IMR-90 (cell line): ENCODE results near the gene PPL.

Experiments
- CEBPB ChIP-seq: IDR thresholded peaks from 2 replicates; pipeline ENCODE4 v1.6.1; 2012; ENCODE audit warnings: low read depth, low read length, improper control_type of control experiment
- MAFK ChIP-seq: IDR thresholded peaks from 2 replicates; pipeline ENCODE4 v1.6.1; 2012; ENCODE audit warnings: low read depth, low read length, improper control_type of control experiment
- MAZ ChIP-seq: IDR thresholded peaks from 2 replicates; pipeline ENCODE4 v1.6.1; 2012; ENCODE audit warnings: low read depth, mild to moderate bottlenecking, low read length, improper control_type of control experiment, moderate library complexity, borderline replicate concordance
- MXI1 ChIP-seq: IDR thresholded peaks from 2 replicates; pipeline ENCODE4 v1.6.1; 2012; ENCODE audit warnings: low read depth, mild to moderate bottlenecking, low read length, moderate library complexity, borderline replicate concordance
- NFE2L2 ChIP-seq: fragments of 150-350 bp; IDR thresholded peaks from 2 replicates; pipeline ENCODE4 v1.6.1; 2016; ENCODE audit warnings: low read depth, mild to moderate bottlenecking, low read length
- POLR2A ChIP-seq: IDR thresholded peaks from 2 replicates; pipeline ENCODE4 v1.6.1; 2012; ENCODE audit warnings: mild to moderate bottlenecking, low read depth, low read length
- RAD21 ChIP-seq: IDR thresholded peaks from 2 replicates; pipeline ENCODE4 v1.6.1; 2012; ENCODE audit warnings: low read length, improper control_type of control experiment
- RCOR1 ChIP-seq: IDR thresholded peaks from 2 replicates; pipeline ENCODE4 v1.6.1; 2012; ENCODE audit warnings: mild to moderate bottlenecking, low read length, improper control_type of control experiment; ENCODE audit not compliant: insufficient replicate concordance
- RFX5 ChIP-seq: IDR thresholded peaks from 2 replicates; pipeline ENCODE4 v1.8.0; 2012; ENCODE audit warnings: low read depth, mild to moderate bottlenecking, low read length, moderate library complexity
- TF ChIP-seq, protein P1 (sequence below): conservative IDR thresholded peaks from 2 replicates; pipeline ENCODE4 v1.5.1; 2012; ENCODE audit warnings: mild to moderate bottlenecking, low read depth, low read length, improper control_type of control experiment
- TF ChIP-seq, protein P2 (sequence below): fragments of 150-350 bp; IDR thresholded peaks from 2 replicates; pipeline ENCODE4 v1.6.1; 2017; ENCODE audit warnings: mild to moderate bottlenecking, antibody characterized with exemption, low read length, low read depth
- TF ChIP-seq, protein P3 (sequence below): fragments of 150-350 bp; IDR thresholded peaks from 2 replicates; pipeline ENCODE4 v1.6.1; 2016; ENCODE audit warnings: low read depth, mild to moderate bottlenecking, low read length, moderate library complexity, borderline replicate concordance

DNA sequence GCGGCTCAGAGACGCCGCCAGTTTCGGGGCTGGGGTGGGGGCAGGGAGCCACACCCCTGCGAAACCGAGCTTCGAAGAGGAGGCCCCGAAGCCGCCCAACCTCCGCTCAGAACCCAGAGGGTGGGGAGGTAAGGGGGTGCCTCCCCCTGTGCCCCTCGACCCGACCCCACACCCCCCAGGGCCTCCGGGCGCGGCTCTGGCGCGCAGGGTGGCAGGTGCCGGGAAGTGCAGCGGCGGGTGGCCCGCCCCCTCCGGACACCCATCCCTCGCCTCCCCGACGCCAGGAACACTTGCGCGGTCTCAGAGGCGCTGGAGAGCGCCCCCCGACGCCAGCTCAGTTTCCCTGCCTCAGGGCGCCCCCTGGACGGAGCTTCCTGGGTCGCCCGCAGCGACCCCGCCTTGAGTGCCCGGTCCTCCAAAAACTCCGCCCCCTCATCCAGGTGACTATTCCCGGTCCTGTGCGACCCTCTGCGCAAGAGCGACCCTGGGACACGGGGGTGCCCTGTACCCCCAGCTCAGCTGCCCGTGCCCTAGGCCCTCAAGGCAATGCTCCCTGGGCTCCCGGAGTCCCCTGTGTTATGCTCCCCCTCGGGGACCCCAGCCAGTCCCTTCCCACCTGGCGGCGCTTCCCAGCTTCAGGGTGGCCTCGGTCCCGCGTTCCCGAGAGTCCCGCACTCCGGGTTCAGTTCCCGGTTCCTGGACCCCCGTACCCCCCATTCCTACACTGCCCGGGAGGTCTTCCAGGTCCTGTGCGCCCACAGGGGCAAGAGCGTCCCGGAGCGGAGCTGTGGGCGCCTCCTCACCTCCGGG, 562 bp downstream of the PPL start:
- no peak for TF ChIP-seq RCOR1
- no peak for TF ChIP-seq CEBPB
- TF ChIP-seq, protein P1, sequence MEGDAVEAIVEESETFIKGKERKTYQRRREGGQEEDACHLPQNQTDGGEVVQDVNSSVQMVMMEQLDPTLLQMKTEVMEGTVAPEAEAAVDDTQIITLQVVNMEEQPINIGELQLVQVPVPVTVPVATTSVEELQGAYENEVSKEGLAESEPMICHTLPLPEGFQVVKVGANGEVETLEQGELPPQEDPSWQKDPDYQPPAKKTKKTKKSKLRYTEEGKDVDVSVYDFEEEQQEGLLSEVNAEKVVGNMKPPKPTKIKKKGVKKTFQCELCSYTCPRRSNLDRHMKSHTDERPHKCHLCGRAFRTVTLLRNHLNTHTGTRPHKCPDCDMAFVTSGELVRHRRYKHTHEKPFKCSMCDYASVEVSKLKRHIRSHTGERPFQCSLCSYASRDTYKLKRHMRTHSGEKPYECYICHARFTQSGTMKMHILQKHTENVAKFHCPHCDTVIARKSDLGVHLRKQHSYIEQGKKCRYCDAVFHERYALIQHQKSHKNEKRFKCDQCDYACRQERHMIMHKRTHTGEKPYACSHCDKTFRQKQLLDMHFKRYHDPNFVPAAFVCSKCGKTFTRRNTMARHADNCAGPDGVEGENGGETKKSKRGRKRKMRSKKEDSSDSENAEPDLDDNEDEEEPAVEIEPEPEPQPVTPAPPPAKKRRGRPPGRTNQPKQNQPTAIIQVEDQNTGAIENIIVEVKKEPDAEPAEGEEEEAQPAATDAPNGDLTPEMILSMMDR: peak; percentile 21; the same call in 1 of the 2 replicates
- TF ChIP-seq POLR2A: no peak
- no peak for TF ChIP-seq MAFK
- no peak for TF ChIP-seq MXI1
- no peak for TF ChIP-seq RAD21
- TF ChIP-seq, protein P2, sequence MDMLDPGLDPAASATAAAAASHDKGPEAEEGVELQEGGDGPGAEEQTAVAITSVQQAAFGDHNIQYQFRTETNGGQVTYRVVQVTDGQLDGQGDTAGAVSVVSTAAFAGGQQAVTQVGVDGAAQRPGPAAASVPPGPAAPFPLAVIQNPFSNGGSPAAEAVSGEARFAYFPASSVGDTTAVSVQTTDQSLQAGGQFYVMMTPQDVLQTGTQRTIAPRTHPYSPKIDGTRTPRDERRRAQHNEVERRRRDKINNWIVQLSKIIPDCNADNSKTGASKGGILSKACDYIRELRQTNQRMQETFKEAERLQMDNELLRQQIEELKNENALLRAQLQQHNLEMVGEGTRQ: no peak
- no peak for TF ChIP-seq RFX5
- TF ChIP-seq, protein P3, sequence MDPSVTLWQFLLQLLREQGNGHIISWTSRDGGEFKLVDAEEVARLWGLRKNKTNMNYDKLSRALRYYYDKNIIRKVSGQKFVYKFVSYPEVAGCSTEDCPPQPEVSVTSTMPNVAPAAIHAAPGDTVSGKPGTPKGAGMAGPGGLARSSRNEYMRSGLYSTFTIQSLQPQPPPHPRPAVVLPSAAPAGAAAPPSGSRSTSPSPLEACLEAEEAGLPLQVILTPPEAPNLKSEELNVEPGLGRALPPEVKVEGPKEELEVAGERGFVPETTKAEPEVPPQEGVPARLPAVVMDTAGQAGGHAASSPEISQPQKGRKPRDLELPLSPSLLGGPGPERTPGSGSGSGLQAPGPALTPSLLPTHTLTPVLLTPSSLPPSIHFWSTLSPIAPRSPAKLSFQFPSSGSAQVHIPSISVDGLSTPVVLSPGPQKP: no peak
- no peak for TF ChIP-seq NFE2L2
- TF ChIP-seq MAZ: no peak; the same call in 1 of the 2 replicates
